Measurements from ENCODE around the gene KLK6.

- TF ChIP-seq STAG1 (CRISPR knock-in tag; IDR thresholded peaks at IDR 0.05) (no peak), GPBP1L1 (CRISPR knock-in tag; IDR thresholded peaks at IDR 0.05) (no peak), U2AF2 (IDR thresholded peaks at IDR 0.05; ENCODE audit: low read depth, low read length) (no peak), ZNF740 (CRISPR knock-in tag; IDR thresholded peaks at IDR 0.05) (no peak), ZNF142 (CRISPR knock-in tag; IDR thresholded peaks at IDR 0.05) (no peak), FOXP1 (IDR thresholded peaks at IDR 0.05) (no peak), FOXP1 (CRISPR knock-in tag; IDR thresholded peaks at IDR 0.05) (no peak)
Observed at GRCh38 chr19:50964266-50964665, 5.1 kb downstream of the KLK6 start.

Measured in HepG2 (cell line).